C4-2B (cell line): ENCODE results near the gene CTCFL.

ENCODE experiments used
- H3K27ac ChIP-seq: fragments of 450-650 bp; 2 replicates; pipeline ENCODE4 v1.5.1; 2017
- ZFX ChIP-seq: fragments of 450-650 bp; IDR thresholded peaks from 2 replicates; pipeline ENCODE4 v1.6.1; 2017
- TF ChIP-seq, protein P1 (sequence below): fragments of 450-650 bp; conservative IDR thresholded peaks from 2 replicates; pipeline ENCODE4 v1.5.1; 2017; ENCODE audit warnings: mild to moderate bottlenecking

The CTCFL gene

DNA sequence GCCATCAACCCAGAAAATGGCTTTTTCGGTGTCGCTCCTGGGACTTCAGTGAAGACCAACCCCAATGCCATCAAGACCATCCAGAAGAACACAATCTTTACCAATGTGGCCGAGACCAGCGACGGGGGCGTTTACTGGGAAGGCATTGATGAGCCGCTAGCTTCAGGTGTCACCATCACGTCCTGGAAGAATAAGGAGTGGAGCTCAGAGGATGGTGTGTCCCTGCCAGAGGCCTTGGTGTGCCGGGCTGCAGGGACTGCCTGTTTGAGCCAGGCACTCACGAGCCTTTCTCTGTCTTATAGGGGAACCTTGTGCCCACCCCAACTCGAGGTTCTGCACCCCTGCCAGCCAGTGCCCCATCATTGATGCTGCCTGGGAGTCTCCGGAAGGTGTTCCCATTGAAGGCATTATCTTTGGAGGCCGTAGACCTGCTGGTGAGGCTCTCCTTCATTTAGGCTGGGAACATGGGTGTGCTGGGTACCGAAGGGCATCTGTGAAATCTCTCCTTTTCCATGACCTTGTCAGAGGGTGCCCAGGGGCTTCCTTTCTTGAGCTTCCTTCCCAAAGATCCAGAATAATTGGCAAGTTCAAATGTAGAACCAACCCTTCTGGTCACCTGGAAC is 39.4 kb upstream of the CTCFL start:
- TF ChIP-seq, protein P1, sequence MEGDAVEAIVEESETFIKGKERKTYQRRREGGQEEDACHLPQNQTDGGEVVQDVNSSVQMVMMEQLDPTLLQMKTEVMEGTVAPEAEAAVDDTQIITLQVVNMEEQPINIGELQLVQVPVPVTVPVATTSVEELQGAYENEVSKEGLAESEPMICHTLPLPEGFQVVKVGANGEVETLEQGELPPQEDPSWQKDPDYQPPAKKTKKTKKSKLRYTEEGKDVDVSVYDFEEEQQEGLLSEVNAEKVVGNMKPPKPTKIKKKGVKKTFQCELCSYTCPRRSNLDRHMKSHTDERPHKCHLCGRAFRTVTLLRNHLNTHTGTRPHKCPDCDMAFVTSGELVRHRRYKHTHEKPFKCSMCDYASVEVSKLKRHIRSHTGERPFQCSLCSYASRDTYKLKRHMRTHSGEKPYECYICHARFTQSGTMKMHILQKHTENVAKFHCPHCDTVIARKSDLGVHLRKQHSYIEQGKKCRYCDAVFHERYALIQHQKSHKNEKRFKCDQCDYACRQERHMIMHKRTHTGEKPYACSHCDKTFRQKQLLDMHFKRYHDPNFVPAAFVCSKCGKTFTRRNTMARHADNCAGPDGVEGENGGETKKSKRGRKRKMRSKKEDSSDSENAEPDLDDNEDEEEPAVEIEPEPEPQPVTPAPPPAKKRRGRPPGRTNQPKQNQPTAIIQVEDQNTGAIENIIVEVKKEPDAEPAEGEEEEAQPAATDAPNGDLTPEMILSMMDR, result no peak
- TF ChIP-seq ZFX, result no peak
- H3K27ac ChIP-seq, result no peak overlapping the region

DNA sequence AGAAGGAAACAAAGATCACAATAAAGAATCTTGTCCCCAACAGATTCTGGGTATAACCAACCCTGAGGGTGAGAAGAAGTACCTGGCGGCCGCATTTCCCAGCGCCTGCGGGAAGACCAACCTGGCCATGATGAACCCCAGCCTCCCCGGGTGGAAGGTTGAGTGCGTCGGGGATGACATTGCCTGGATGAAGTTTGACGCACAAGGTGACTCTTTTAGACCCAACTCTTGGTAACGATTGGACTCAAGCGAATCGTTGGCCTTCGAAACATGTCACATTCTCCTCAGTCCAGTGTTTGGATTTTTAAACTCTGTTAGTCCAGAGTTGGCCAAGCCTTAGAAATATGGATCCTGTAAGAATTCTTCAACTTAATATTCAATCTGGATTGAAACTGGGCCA is 38.6 kb upstream of the CTCFL start:
- TF ChIP-seq ZFX, result no peak
- TF ChIP-seq, protein P1, result no peak
- no peak overlapping the region for H3K27ac ChIP-seq

DNA sequence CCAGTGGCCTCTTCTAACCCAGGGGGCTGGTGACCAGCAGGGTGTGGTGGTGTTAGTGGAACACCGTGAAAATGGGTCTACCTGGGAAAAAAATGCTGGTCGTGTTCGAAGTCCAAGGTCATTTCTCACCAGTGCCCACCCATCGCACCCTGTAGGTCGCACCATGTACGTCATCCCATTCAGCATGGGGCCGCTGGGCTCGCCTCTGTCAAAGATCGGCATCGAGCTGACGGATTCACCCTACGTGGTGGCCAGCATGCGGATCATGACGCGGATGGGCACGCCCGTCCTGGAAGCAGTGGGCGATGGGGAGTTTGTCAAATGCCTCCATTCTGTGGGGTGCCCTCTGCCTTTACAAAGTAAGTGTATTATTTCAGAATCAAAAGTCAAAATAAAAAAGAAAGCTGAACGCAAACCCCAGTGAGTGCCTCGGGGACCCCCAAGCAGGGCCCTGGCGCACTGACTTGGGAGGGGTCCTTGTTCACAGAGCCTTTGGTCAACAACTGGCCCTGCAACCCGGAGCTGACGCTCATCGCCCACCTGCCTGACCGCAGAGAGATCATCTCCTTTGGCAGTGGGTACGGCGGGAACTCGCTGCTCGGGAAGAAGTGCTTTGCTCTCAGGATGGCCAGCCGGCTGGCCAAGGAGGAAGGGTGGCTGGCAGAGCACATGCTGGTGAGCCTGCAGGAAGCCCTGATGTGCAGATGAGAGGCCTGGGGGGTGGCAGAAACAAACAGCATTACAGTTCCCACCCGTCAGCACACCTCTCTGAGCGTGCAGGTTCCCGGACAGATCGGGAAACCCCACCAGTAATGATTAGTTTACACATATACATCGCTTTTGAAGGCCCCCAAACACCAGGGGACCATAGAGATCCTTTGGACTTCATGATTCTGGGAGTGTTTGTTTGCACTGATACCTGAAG is 37.9 kb upstream of the CTCFL start:
- no peak for TF ChIP-seq ZFX
- TF ChIP-seq, protein P1, result no peak
- no peak overlapping the region for H3K27ac ChIP-seq

DNA sequence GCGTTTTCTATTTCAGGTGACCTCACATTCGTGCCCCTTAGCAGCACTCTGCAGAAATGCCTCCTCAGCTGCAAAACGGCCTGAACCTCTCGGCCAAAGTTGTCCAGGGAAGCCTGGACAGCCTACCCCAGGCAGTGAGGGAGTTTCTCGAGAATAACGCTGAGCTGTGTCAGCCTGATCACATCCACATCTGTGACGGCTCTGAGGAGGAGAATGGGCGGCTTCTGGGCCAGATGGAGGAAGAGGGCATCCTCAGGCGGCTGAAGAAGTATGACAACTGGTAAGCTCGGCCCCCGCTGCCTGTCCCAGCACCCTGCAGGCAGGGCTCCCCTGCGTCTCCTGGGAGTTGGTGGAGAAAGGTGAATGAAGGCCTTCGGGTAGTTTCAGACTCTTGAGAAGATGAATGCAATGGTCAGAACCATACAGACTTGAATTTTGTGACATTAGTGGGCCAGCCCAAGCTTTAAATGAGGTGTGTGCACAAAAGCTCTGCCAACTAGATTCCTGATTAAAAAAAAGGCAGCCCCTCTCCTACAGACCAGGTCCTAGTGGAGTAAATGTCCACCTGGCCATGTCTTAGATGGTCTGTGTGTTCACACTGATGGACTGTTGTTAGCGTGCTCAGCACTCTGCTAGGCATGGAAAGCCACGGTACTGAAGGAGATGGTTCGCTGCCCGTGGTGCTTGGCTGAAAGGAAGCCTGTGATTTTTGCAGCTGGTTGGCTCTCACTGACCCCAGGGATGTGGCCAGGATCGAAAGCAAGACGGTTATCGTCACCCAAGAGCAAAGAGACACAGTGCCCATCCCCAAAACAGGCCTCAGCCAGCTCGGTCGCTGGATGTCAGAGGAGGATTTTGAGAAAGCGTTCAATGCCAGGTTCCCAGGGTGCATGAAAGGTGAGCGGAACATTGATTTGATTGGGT is 36.7 kb upstream of the CTCFL start:
- TF ChIP-seq, protein P1, result no peak
- TF ChIP-seq ZFX, result no peak

DNA sequence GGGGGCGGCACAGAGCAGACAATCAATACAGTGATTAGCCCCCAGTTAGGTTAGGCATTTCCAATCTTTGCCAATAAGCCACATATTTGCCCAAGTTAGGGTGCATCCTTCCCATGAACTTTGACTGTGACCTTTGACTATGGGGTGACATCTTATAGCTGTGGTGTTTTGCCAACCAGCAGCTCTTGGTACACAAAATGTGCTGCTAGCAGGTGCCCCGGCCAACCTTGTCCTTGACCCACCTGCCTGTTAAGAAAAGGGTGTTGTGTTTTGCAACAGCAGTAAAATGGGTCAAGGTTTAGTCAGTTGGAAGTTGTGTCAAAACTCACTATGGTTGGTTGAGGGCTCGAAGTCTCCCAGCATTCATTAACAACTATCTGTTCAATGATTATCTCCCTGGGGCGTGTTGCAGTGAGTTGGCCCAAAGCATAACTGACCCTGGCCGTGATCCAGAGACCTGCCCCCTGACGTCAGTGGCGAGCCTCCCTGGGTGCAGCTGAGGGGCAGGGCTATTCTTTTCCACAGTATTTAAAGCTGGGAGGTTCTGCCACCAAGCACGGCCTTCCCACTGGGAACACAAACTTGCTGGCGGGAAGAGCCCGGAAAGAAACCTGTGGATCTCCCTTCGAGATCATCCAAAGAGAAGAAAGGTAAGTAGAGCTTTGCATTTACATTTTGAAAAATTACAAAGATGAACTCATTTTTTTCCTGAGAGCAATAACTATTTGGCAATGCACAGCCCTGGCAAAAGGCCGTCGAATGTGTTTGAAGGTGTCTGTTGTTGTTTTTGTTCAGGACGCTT is 35.8 kb upstream of the CTCFL start, which contains the start of gene PCK1:
Gene PCK1 (plus strand): TSS at position 557 of the 802 bp plus-strand sequence. CDS start 302 bp downstream, outside the sequence.
- no peak for TF ChIP-seq ZFX
- TF ChIP-seq, protein P1, result no peak
- H3K27ac ChIP-seq, result no peak within 1 kb of the TSS

More for the DNA sequence above, 36.7 kb upstream of the CTCFL start:
- H3K27ac ChIP-seq, result no peak overlapping the region

- TF ChIP-seq ZFX, result no peak
- TF ChIP-seq, protein P1, result no peak
- no peak overlapping the region for H3K27ac ChIP-seq
Observed at GRCh38 chr20:57559658-57560553, 35.0 kb upstream of the CTCFL start.
